ENCODE data around the gene THOC6.
"Not testable (repeated sequence)": the region's sequence is repeated elsewhere in the genome, so short reads cannot be mapped to it uniquely, and the experiment has no call there.

Gene THOC6

GRCh38 chr16:3035289-3035971, 11.6 kb downstream of the THOC6 start:
- DNase-seq, result no peak

- DNase-seq, result no peak
Measured at GRCh38 chr16:3035972-3036725, 12.3 kb downstream of the THOC6 start.

GRCh38 chr16:3036726-3037315, 13.0 kb downstream of the THOC6 start, which contains the start of gene BICDL2:
BICDL2 (minus strand) TSS chr16:3036944; CDS start chr16:3035496, 1,448 bp downstream.
- DNase-seq, result no peak

- no peak for DNase-seq
Measured at GRCh38 chr16:3038256-3038655, 14.4 kb downstream of the THOC6 start.

- DNase-seq, result no peak
Measured at GRCh38 chr16:3038896-3039295, 15.1 kb downstream of the THOC6 start.

- DNase-seq, result no peak
Measured at GRCh38 chr16:3042376-3042775, 18.5 kb downstream of the THOC6 start.

GRCh38 chr16:3044708-3045107, 20.9 kb downstream of the THOC6 start:
- DNase-seq, result no peak

- DNase-seq, result peak in 2 of 6 experiments; percentile 24 to 47
Measured at GRCh38 chr16:3045758-3046640, 22.2 kb downstream of the THOC6 start, which contains the start of gene MMP25. MMP25 (plus strand) TSS chr16:3046561; CDS start chr16:3046918, 357 bp downstream.

GRCh38 chr16:3046641-3047386, 23.0 kb downstream of the THOC6 start:
- DNase-seq, result peak in 1 of 6 experiments; percentile 12

- DNase-seq, result no peak
Measured at GRCh38 chr16:3047387-3047720, 23.5 kb downstream of the THOC6 start.

- no peak for DNase-seq
Measured at GRCh38 chr16:3049921-3050481, 26.2 kb downstream of the THOC6 start.

- no peak for DNase-seq
Measured at GRCh38 chr16:3050487-3050886, 26.7 kb downstream of the THOC6 start.

GRCh38 chr16:3051009-3051408, 27.2 kb downstream of the THOC6 start:
- no peak for DNase-seq

- no peak for DNase-seq
Measured at GRCh38 chr16:3051494-3051893, 27.7 kb downstream of the THOC6 start.

- DNase-seq, result not testable (repeated sequence)
Measured at GRCh38 chr16:3052571-3053329, 28.9 kb downstream of the THOC6 start.

GRCh38 chr16:3053330-3053710, 29.5 kb downstream of the THOC6 start:
- not testable (repeated sequence) for DNase-seq

- DNase-seq, result no peak
Measured at GRCh38 chr16:3054965-3055733, 31.3 kb downstream of the THOC6 start.

GRCh38 chr16:3055734-3056115, 31.9 kb downstream of the THOC6 start:
- not testable (repeated sequence) for DNase-seq

GRCh38 chr16:3056336-3057180, 32.7 kb downstream of the THOC6 start:
- no peak for DNase-seq

Data from stimulated activated naive CD4-positive, alpha-beta T cell (primary cell).